Measurements from ENCODE around the gene SCIMP.

SCIMP gene

DNA sequence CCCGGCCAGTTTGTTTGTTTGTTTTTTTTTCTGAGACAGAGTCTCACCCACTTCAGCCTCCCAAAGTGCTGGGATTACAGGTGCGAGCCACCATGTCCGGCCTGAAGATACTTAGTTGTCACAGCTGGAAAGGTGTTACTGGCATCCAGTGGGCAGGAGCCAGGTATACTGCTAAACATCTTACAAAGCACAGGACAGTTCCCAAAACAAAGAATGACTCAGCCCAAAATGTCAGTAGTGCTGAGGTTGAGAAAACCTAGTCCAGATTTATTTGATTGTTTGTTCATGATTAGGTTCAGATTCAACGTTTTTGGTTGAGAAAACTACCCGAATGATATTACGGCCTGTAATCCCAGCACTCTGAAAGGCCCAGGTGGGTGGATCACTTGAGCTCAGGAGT is 28.8 kb upstream of the SCIMP start:
- no peak overlapping the region for H3K4me2 ChIP-seq (ENCODE audit: low read length)
- no peaks in the 10 kb centered on the region for H4K20me1 ChIP-seq (ENCODE audit: insufficient read depth, low read length)
- no peaks in the 10 kb centered on the region for H3K36me3 ChIP-seq (replicated peaks; ENCODE audit: low read depth, low read length)
- no peaks in the 10 kb centered on the region for H3K4me1 ChIP-seq (ENCODE audit: low read length)
- no peaks in the 10 kb centered on the region for H3K9me3 ChIP-seq (ENCODE audit: insufficient read depth, low read length)
- no peak overlapping the region for H3K27ac ChIP-seq (ENCODE audit: low read length)
- H3K4me3 ChIP-seq (ENCODE audit: low read length) = no peak overlapping the region
- no peak overlapping the region for H2AFZ ChIP-seq (ENCODE audit: low read depth, low read length)
- TF ChIP-seq CTCF (IDR thresholded peaks at IDR 0.05; ENCODE audit: low read depth, low read length) = no peak
- TF ChIP-seq EZH2phosphoT487 (IDR thresholded peaks at IDR 0.05; ENCODE audit: low read depth) = no peak
- no peaks in the 10 kb centered on the region for H3K79me2 ChIP-seq (ENCODE audit: low read length)
- no peaks in the 10 kb centered on the region for H3K27me3 ChIP-seq (ENCODE audit: low read depth, low read length)
- no peak overlapping the region for H3K9ac ChIP-seq (ENCODE audit: low read length)

GRCh38 chr17:5262416-5262991 is 27.8 kb upstream of the SCIMP start:
- no peak overlapping the region for H3K27ac ChIP-seq (ENCODE audit: low read length)

GRCh38 chr17:5260542-5260941 is 25.9 kb upstream of the SCIMP start:
- Histone ChIP-seq H3K27me3 (ENCODE audit: low read depth, low read length) (no peaks in the 10 kb centered on the region), H3K4me3 (ENCODE audit: low read length) (no peak overlapping the region), H4K20me1 (ENCODE audit: insufficient read depth, low read length) (no peaks in the 10 kb centered on the region), H2AFZ (ENCODE audit: low read depth, low read length) (no peak overlapping the region), H3K9ac (ENCODE audit: low read length) (no peak overlapping the region), H3K4me1 (ENCODE audit: low read length) (no peaks in the 10 kb centered on the region), H3K4me2 (ENCODE audit: low read length) (no peak overlapping the region), H3K36me3 (replicated peaks; ENCODE audit: low read depth, low read length) (no peaks in the 10 kb centered on the region), H3K79me2 (ENCODE audit: low read length) (no peaks in the 10 kb centered on the region), H3K9me3 (ENCODE audit: insufficient read depth, low read length) (no peaks in the 10 kb centered on the region), H3K27ac (ENCODE audit: low read length) (no peak overlapping the region)
- TF ChIP-seq EZH2phosphoT487 (IDR thresholded peaks at IDR 0.05; ENCODE audit: low read depth) (no peak), CTCF (IDR thresholded peaks at IDR 0.05; ENCODE audit: low read depth, low read length) (no peak)

More at GRCh38 chr17:5262416-5262991, 27.8 kb upstream of the SCIMP start:
- Histone ChIP-seq H3K4me1 (ENCODE audit: low read length) (no peaks in the 10 kb centered on the region), H4K20me1 (ENCODE audit: insufficient read depth, low read length) (no peaks in the 10 kb centered on the region), H3K4me3 (ENCODE audit: low read length) (no peak overlapping the region), H3K9ac (ENCODE audit: low read length) (no peak overlapping the region), H3K79me2 (ENCODE audit: low read length) (no peaks in the 10 kb centered on the region), H3K27me3 (ENCODE audit: low read depth, low read length) (no peaks in the 10 kb centered on the region), H3K9me3 (ENCODE audit: insufficient read depth, low read length) (no peaks in the 10 kb centered on the region), H2AFZ (ENCODE audit: low read depth, low read length) (no peak overlapping the region), H3K4me2 (ENCODE audit: low read length) (no peak overlapping the region), H3K36me3 (replicated peaks; ENCODE audit: low read depth, low read length) (no peaks in the 10 kb centered on the region)
- no peak for TF ChIP-seq CTCF (IDR thresholded peaks at IDR 0.05; ENCODE audit: low read depth, low read length)
- TF ChIP-seq EZH2phosphoT487 (IDR thresholded peaks at IDR 0.05; ENCODE audit: low read depth) = no peak

GRCh38 chr17:5257124-5257523 is 22.5 kb upstream of the SCIMP start:
- no peak for TF ChIP-seq EZH2phosphoT487 (IDR thresholded peaks at IDR 0.05; ENCODE audit: low read depth)
- no peak for TF ChIP-seq CTCF (IDR thresholded peaks at IDR 0.05; ENCODE audit: low read depth, low read length)
- H3K36me3 ChIP-seq (replicated peaks; ENCODE audit: low read depth, low read length) = no peaks in the 10 kb centered on the region

More at GRCh38 chr17:5257124-5257523, 22.5 kb upstream of the SCIMP start:
- Histone ChIP-seq H3K79me2 (ENCODE audit: low read length) (no peaks in the 10 kb centered on the region), H3K4me3 (ENCODE audit: low read length) (no peak overlapping the region), H3K4me2 (ENCODE audit: low read length) (no peak overlapping the region), H2AFZ (ENCODE audit: low read depth, low read length) (no peak overlapping the region), H3K9me3 (ENCODE audit: insufficient read depth, low read length) (no peaks in the 10 kb centered on the region), H3K27me3 (ENCODE audit: low read depth, low read length) (no peaks in the 10 kb centered on the region), H3K4me1 (ENCODE audit: low read length) (no peaks in the 10 kb centered on the region), H3K9ac (ENCODE audit: low read length) (no peak overlapping the region), H3K27ac (ENCODE audit: low read length) (no peak overlapping the region), H4K20me1 (ENCODE audit: insufficient read depth, low read length) (no peaks in the 10 kb centered on the region)
